Thyroid gland (tissue), 4 donors: Measurements from ENCODE around the gene DLGAP4. TPM values are rescaled to one million over a fixed set of nuclear protein-coding genes. Genes with fewer than 3 reads are reported as not detected.
A peak's percentile ranks its signal among the peaks of the same experiment; 100 is the strongest.

Experiments
- DNase-seq, 2 donors: peaks; one replicate each; pipeline ENCODE4 v3.0.0-alpha.2; 2019
- H3K27ac ChIP-seq, 3 donors: fragments of 200-600 bp; sonication (generic); 1 replicate in 2 of 3; 2 replicates in 1 of 3; pipeline ENCODE4 v1.5.1; 2016 to 2019; ENCODE audit warnings: mild to moderate bottlenecking in 1 of 3, moderate library complexity in 1 of 3
- H3K27me3 ChIP-seq: fragments of 200-600 bp; sonication (generic); one replicate; pipeline ENCODE4 v1.5.1; 2019
- H3K36me3 ChIP-seq, 2 donors: fragments of 200-600 bp; sonication (generic); one replicate each; pipeline ENCODE4 v1.5.1; 2016 to 2019
- H3K4me1 ChIP-seq, 2 donors: fragments of 200-600 bp; sonication (generic); one replicate each; pipeline ENCODE4 v1.5.1; 2017 to 2019
- H3K4me3 ChIP-seq, 3 donors: fragments of 200-600 bp; sonication (generic); replicated peaks in 1 of 3; 1 replicate in 2 of 3; 2 replicates in 1 of 3; pipeline ENCODE4 v1.5.1; 2016; ENCODE audit warnings: mild to moderate bottlenecking in 1 of 3
- H3K9me3 ChIP-seq: fragments of 200-600 bp; sonication (generic); one replicate; pipeline ENCODE4 v1.5.1; 2017
- POLR2A ChIP-seq, 2 donors: fragments of 450-650 bp; IDR thresholded peaks; one replicate each; pipeline ENCODE4 v1.6.1; 2017; ENCODE audit warnings: antibody characterized with exemption in 2 of 2, mild to moderate bottlenecking in 2 of 2, moderate library complexity in 1 of 2
- WGBS, 2 donors: methylation state at CpG; one replicate each; pipeline ENCODE4 v1.1.5; 2017; 5-methylcytosine and 5-hydroxymethylcytosine counted together
- intact Hi-C: fragments of 100-400 bp; cut with DNase I; formaldehyde crosslinking; loops from one replicate; pipeline ENCODE4 v1.15.1; 2023
- total RNA-seq, 4 donors: library from RNA; depleted of rRNA; stranded (reverse); fragments of >200 nt; gene quantifications; one replicate each; pipeline ENCODE4 v1.2.3, GENCODE V29; 2016
- TF ChIP-seq, protein P1 (sequence below), 6 experiments: fragments of 200-600 bp in 3 of 6; fragments of 450-650 bp in 3 of 6; sonication (generic) in 3 of 6; IDR thresholded peaks; one replicate each; pipeline ENCODE4 v1.5.1; 2016 to 2019; ENCODE audit warnings: antibody characterized with exemption in 6 of 6, mild to moderate bottlenecking in 2 of 6, inconsistent platforms in 1 of 6, moderate library complexity in 1 of 6

Gene DLGAP4
- total RNA-seq, 4 donors from 2014 or later, result 29.3 to 52.4 (median 41.5) TPM

DNA sequence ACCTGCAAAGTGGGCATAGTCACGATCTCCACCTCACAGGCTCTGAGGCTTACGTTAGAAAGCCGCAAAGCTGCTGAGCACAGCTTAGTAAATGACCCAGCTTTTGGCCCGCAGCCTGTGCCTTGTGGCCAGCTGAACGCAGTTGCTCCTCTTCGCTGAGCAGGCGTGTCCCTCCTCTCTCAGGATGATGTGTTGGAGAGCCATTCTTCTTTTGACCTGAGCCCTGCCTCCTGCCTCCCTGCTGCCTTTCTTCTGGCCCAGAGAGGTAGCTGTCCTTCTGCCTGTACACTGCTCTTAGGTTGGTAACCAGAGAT is 187.6 kb downstream of the DLGAP4 start:
- Histone ChIP-seq H3K27me3 (no peaks in the 10 kb centered on the region), H3K4me3 (no peak overlapping the region), H3K9me3 (no peaks in the 10 kb centered on the region), H3K36me3 (peaks cover 17 to 23% of the 10 kb centered on the region in 2 donors), H3K27ac (peak overlapping the region; percentile 7 to 49 (median 44)), H3K4me1 (peaks cover 25 to 30% of the 10 kb centered on the region in 2 donors)
- intact Hi-C loops, result no loop called here
- TF ChIP-seq, protein P1, sequence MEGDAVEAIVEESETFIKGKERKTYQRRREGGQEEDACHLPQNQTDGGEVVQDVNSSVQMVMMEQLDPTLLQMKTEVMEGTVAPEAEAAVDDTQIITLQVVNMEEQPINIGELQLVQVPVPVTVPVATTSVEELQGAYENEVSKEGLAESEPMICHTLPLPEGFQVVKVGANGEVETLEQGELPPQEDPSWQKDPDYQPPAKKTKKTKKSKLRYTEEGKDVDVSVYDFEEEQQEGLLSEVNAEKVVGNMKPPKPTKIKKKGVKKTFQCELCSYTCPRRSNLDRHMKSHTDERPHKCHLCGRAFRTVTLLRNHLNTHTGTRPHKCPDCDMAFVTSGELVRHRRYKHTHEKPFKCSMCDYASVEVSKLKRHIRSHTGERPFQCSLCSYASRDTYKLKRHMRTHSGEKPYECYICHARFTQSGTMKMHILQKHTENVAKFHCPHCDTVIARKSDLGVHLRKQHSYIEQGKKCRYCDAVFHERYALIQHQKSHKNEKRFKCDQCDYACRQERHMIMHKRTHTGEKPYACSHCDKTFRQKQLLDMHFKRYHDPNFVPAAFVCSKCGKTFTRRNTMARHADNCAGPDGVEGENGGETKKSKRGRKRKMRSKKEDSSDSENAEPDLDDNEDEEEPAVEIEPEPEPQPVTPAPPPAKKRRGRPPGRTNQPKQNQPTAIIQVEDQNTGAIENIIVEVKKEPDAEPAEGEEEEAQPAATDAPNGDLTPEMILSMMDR (IDR thresholded peaks at IDR 0.05), result no peak
- TF ChIP-seq POLR2A (IDR thresholded peaks at IDR 0.05), result no peak
- 47% methylated on average over 7 of the region's 7 CpGs; no CpG with 5 or more reads in 1 of the 2 donors for WGBS, 2 donors
- peak; percentile 76 to 86 for DNase-seq

DNA sequence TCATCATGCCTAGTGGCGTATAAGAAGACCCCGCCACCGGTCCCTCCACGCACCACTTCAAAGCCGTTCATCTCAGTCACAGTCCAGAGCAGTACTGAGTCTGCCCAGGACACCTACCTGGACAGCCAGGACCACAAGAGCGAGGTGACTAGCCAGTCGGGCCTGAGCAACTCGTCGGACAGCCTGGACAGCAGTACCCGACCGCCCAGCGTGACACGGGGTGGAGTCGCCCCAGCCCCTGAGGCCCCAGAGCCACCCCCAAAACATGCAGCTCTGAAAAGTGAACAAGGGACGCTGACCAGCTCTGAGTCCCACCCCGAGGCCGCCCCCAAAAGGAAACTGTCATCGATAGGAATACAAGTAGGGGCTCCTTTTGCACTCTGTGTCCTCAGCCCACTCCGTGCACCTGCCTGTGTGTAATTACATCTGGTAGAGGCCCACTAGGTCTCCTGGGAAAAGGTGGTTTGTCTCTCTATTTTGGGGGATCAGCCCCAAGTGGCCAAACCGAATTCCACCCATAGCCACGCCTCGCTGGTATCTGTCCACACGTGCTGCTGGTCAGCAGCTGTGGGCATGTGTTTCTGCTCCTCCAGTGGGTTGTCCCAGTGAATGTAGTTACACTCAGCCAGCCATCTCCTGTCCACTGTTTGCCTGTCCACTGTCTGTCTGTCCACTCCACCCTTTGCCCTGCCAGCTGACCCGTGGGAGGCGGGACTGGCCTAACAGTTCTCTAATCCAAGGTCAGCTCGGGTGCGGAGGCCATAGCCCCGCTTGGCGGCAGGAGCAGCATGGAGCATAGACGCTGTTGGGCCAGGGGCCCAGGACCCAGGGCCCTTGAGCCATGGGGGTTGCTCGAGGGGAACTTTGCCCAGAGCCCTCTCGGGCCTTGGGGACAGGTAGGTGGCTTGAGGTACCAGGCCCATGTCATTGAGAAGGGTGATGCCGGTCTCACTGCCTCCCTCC is 190.8 kb downstream of the DLGAP4 start:
- Histone ChIP-seq H3K4me3 (no peak overlapping the region), H3K9me3 (no peaks in the 10 kb centered on the region), H3K36me3 (peaks cover 40 to 54% of the 10 kb centered on the region in 2 donors), H3K4me1 (peaks cover 17 to 23% of the 10 kb centered on the region in 2 donors), H3K27ac (no peak overlapping the region), H3K27me3 (no peaks in the 10 kb centered on the region)
- TF ChIP-seq POLR2A (IDR thresholded peaks at IDR 0.05), result no peak
- TF ChIP-seq, protein P1 (IDR thresholded peaks at IDR 0.05), result no peak
- intact Hi-C loops, result no loop called here
- DNase-seq, result no peak
- 93% methylated on average over 24 to 31 of the region's 33 CpGs for WGBS, 2 donors

DNA sequence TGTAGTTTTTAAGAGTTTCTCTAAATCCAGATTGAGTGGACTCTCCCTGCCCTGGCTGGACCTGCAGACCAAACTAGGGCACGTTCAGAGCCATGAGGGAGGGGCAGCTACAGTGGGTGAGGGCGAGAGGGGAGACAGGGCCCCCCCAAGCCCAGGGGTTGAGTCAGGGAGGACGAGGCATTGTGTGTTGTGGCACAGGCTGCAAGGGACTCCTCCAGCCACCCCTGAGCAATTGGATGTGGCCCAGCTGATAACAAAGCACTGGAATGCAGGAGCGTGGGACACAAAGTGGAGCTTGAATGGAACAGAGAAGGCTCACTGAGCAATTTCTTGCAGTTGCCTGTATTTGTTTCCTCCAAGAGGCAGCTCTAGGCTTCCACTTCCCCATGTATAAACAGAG is 191.7 kb downstream of the DLGAP4 start:
- Histone ChIP-seq H3K36me3 (peaks cover 41 to 62% of the 10 kb centered on the region in 2 donors), H3K27ac (no peak overlapping the region), H3K27me3 (no peaks in the 10 kb centered on the region), H3K4me3 (no peak overlapping the region), H3K4me1 (peaks cover 8 to 14% of the 10 kb centered on the region in 2 donors), H3K9me3 (no peaks in the 10 kb centered on the region)
- intact Hi-C loops, result no loop called here
- 80 to 86% methylated on average over 3 to 4 of the region's 4 CpGs for WGBS, 2 donors
- TF ChIP-seq POLR2A (IDR thresholded peaks at IDR 0.05), result no peak
- TF ChIP-seq, protein P1 (IDR thresholded peaks at IDR 0.05), result no peak
- DNase-seq, result no peak

DNA sequence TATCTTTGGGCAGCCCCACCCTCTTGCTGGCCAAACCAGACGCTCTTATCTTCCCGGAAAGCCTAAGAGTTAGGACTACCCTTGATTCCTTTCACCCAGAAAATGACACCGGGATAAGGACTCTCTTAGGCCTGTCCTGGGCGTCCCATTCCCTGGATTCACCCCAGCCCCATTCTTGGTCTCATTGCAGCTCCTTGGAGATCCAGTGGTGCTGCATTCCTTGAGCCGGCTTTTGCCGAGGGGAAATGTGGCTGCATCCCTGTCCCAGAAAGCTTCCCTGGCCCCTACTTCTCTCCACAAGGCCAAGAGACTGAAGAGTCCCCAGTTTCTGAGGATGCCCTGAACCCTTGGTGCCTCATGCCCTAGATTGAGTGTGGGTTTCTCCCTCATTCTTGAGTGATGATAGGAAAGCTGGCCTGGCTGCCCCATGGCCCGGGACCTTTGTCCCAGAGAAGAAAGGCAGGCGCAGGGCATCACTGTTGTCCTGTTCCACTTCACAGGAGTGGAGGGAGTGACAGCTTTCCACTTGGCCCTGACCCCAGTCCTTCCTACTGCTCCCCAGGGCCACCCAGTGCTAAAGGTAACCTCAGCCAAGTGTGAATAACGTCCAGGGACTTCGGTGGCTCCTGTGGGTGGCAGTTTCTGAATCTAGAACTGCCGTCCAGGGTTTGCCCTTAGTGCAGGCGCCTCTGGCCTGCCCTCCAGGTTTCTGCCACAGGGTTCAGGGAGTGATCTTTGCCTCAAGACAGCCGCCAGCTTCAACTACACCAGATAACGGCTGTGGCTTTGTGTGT is 192.4 kb downstream of the DLGAP4 start:
- intact Hi-C loops, result no loop called here
- Histone ChIP-seq H3K4me3 (no peak overlapping the region), H3K27me3 (no peaks in the 10 kb centered on the region), H3K4me1 (peaks cover under 1 to 7% of the 10 kb centered on the region in 2 donors), H3K27ac (no peak overlapping the region), H3K9me3 (no peaks in the 10 kb centered on the region), H3K36me3 (peaks cover 45 to 64% of the 10 kb centered on the region in 2 donors)
- DNase-seq, result no peak
- TF ChIP-seq POLR2A (IDR thresholded peaks at IDR 0.05), result no peak
- TF ChIP-seq, protein P1 (IDR thresholded peaks at IDR 0.05), result no peak
- 80 to 91% methylated on average over 12 to 14 of the region's 14 CpGs for WGBS, 2 donors
